Glutamatergic neuron (in vitro differentiated cells): Measurements from ENCODE around the gene PCDHGB4. TPM values are rescaled to one million over a fixed set of nuclear protein-coding genes. Genes with fewer than 3 reads are reported as not detected.

Experiments used
- DNase-seq: peaks from one replicate; pipeline ENCODE4 v3.0.0; 2022
- H3K27ac Mint-ChIP-seq: one replicate; pipeline ENCODE4 v1.8.0; 2020; ENCODE audit warnings: mild to moderate bottlenecking, mixed read lengths, inconsistent platforms; ENCODE audit not compliant: unreplicated experiment
- H3K27me3 Mint-ChIP-seq: one replicate; pipeline ENCODE4 v1.8.0; 2020; ENCODE audit warnings: mild to moderate bottlenecking, moderate library complexity, mixed read lengths, inconsistent platforms; ENCODE audit not compliant: unreplicated experiment
- H3K36me3 Mint-ChIP-seq: one replicate; pipeline ENCODE4 v1.8.0; 2020; ENCODE audit warnings: mild to moderate bottlenecking, mixed read lengths, inconsistent platforms; ENCODE audit not compliant: unreplicated experiment
- H3K4me1 Mint-ChIP-seq: one replicate; pipeline ENCODE4 v1.8.0; 2020; ENCODE audit warnings: mild to moderate bottlenecking, low read depth, mixed read lengths, inconsistent platforms; ENCODE audit not compliant: unreplicated experiment
- H3K4me3 Mint-ChIP-seq: one replicate; pipeline ENCODE4 v1.8.0; 2020; ENCODE audit warnings: mild to moderate bottlenecking, mixed read lengths, inconsistent platforms; ENCODE audit not compliant: unreplicated experiment
- H3K9me3 Mint-ChIP-seq: one replicate; pipeline ENCODE4 v1.8.0; 2020; ENCODE audit warnings: mild to moderate bottlenecking, moderate library complexity, mixed read lengths, inconsistent platforms; ENCODE audit not compliant: unreplicated experiment
- CTCF ChIP-seq: fragments of 200-600 bp; sonication (generic); IDR thresholded peaks from one replicate; pipeline ENCODE4 v1.5.0; 2021; ENCODE audit not compliant: partially characterized antibody, unreplicated experiment
- total RNA-seq: library from RNA; stranded (reverse); fragmentation: NEBNext Ultra II Directional; extraction: Animal tissue kit (Norgen Biotek cat#: 25700); gene quantifications from one replicate; pipeline ENCODE4 v1.2.1, GENCODE V29; 2021; ENCODE audit not compliant: unreplicated experiment

The PCDHGB4 gene
- total RNA-seq, 1 donor from 2014 or later: 40.8 TPM

DNA sequence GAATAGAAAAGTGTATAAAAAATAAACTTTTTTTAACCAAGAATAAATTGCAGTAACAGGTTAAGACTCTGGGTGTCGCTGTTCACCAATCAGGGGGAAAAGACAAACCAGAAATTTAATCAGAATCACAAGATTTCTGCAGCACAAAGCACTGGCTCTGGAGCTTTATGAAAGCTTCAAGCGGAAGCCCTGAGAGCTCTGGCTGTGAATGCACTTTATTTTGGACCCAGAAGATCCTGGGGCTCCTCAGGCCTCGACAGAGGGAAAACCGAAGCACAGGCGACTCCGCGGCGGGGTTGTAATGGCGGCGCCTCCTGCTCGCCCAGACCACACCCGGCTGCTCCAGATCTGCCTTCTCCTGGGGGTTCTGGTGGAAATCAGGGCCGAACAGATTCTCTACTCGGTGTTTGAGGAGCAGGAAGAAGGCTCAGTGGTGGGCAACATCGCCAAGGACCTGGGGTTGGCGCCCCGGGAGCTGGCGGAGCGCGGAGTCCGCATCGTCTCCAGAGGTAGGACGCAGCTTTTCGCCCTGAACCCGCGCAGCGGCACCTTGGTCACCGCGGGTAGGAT lies 32.5 kb upstream of the PCDHGB4 start, which contains the start of gene PCDHGA4:
Gene PCDHGA4 (plus strand): TSS at position 122 of the 570 bp plus-strand sequence. CDS start 87 bp downstream, at position 209.
- H3K27ac Mint-ChIP-seq: no peak within 1 kb of the TSS
- H3K4me1 Mint-ChIP-seq: no peaks in the 10 kb centered on the region
- H3K9me3 Mint-ChIP-seq: peaks cover 25% of the 10 kb centered on the region
- peaks cover 50% of the 10 kb centered on the region for H3K36me3 Mint-ChIP-seq
- DNase-seq: no peak
- H3K4me3 Mint-ChIP-seq: no peak within 1 kb of the TSS
- TF ChIP-seq CTCF: peak; percentile 60
- H3K27me3 Mint-ChIP-seq: peaks cover 12% of the 10 kb centered on the region

GRCh38 chr5:141355641-141356040 lies 31.9 kb upstream of the PCDHGB4 start:
- TF ChIP-seq CTCF: no peak
- Mint-ChIP-seq H3K27me3 (peaks cover 14% of the 10 kb centered on the region), H3K27ac (no peak overlapping the region), H3K36me3 (peaks cover 52% of the 10 kb centered on the region), H3K4me3 (no peak overlapping the region), H3K4me1 (no peaks in the 10 kb centered on the region), H3K9me3 (peaks cover 27% of the 10 kb centered on the region)
- DNase-seq: no peak

- Mint-ChIP-seq H3K36me3 (peaks cover 56% of the 10 kb centered on the region), H3K4me3 (no peak overlapping the region), H3K27me3 (peaks cover 17% of the 10 kb centered on the region), H3K4me1 (no peaks in the 10 kb centered on the region), H3K9me3 (peaks cover 32% of the 10 kb centered on the region), H3K27ac (no peak overlapping the region)
- no peak for DNase-seq
- TF ChIP-seq CTCF: no peak
These were observed 31.4 kb upstream of the PCDHGB4 start for GRCh38 chr5:141356133-141356532.

DNA sequence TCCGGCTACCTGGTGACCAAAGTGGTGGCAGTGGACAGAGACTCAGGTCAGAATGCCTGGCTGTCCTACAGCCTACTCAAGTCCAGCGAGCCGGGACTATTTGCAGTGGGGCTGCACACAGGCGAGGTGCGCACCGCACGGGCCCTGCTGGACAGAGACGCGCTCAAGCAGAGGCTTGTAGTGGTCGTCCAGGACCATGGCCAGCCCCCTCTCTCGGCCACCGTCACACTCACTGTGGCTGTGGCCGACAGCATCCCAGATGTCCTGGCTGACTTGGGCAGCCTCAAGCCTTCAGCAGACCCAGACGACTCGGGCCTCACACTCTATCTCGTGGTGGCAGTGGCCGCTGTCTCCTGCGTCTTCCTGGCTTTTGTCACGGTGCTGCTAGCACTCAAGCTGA lies 30.5 kb upstream of the PCDHGB4 start:
- Mint-ChIP-seq H3K4me3 (no peak overlapping the region), H3K36me3 (peaks cover 55% of the 10 kb centered on the region), H3K27ac (no peak overlapping the region), H3K27me3 (peaks cover 20% of the 10 kb centered on the region), H3K9me3 (peaks cover 34% of the 10 kb centered on the region), H3K4me1 (no peaks in the 10 kb centered on the region)
- no peak for DNase-seq
- TF ChIP-seq CTCF: no peak

DNA sequence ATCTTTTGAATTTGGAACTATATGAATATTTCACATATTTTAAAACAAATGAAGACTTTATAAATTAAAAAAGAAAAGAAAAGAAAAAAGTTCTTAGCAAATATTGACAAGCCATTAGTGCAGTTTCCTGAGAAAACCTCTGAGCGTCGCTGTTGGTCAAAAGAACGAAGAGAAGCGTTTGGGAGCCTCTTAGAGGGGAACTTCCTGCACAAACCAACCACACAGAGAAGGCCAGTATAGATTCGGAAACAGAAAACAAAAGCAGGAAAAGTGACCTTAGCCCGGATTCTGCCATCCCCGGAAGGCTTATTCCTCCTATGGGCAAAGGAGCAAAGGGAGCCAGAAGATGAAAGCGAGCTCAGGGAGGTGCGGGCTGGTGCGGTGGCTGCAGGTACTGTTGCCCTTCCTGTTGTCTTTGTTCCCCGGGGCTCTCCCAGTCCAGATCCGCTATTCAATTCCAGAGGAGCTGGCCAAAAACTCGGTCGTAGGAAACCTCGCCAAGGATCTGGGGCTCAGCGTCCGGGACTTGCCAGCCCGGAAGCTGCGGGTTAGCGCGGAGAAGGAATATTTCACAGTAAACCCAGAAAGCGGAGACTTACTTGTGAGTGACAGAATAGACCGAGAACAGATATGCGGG lies 27.6 kb upstream of the PCDHGB4 start, which contains the start of gene PCDHGB2:
Gene PCDHGB2 (plus strand): TSS at position 205 of the 637 bp plus-strand sequence. CDS start 142 bp downstream, at position 347.
- peaks cover 56% of the 10 kb centered on the region for H3K36me3 Mint-ChIP-seq
- H3K27me3 Mint-ChIP-seq: peaks cover 14% of the 10 kb centered on the region
- no peaks in the 10 kb centered on the region for H3K4me1 Mint-ChIP-seq
- TF ChIP-seq CTCF: no peak
- no peak within 1 kb of the TSS for H3K4me3 Mint-ChIP-seq
- no peak for DNase-seq
- peaks cover 34% of the 10 kb centered on the region for H3K9me3 Mint-ChIP-seq
- H3K27ac Mint-ChIP-seq: no peak within 1 kb of the TSS
